SU-DHL-6 (cell line): ENCODE results near the gene ST3GAL5.

Experiments used
- CTCF ChIP-seq: fragments of 200-600 bp; sonication (generic); IDR thresholded peaks from one replicate; pipeline ENCODE4 v1.5.1; 2017; ENCODE audit warnings: antibody characterized with exemption, mild to moderate bottlenecking, low read length, moderate library complexity; ENCODE audit not compliant: insufficient read depth, poor library complexity, severe bottlenecking
- EZH2phosphoT487 ChIP-seq: fragments of 200-600 bp; sonication (generic), shearing (Covaris generic); conservative IDR thresholded peaks from 2 replicates; pipeline ENCODE4 v1.6.1; 2018; ENCODE audit warnings: mild to moderate bottlenecking, antibody characterized with exemption, low read length, moderate library complexity, mixed read lengths

GRCh38 chr2:85933753-85934594 is 45.2 kb upstream of the ST3GAL5 start:
- TF ChIP-seq EZH2phosphoT487 (no peak), CTCF (no peak)
